ENCODE data around the gene MED13L. TPM values are rescaled to one million over a fixed set of nuclear protein-coding genes. Genes with fewer than 3 reads are reported as not detected.
A peak's percentile ranks its signal among the peaks of the same experiment; 100 is the strongest.

Gene MED13L
- total and polyA plus RNA-seq, 12 donors = 9.4 to 76.5 (median 64.2) TPM

DNA sequence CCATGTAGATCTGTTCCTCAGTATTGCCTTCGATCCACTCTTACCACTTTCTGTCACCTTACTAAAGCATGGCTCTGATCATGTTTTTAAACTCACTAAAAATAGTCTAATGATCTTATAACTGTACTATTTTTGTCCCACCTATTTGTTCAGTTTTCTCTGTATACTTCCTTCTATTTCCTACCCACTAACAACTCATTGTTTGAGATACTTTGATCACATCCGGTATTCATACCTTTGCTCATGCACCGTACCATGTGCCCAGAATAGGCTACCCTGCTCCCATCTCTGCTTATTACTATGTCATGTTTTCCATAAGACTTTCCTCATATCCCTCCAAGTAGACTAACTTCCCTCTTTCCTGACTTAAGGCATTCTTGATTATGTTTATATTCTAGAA is 128.6 kb downstream of the MED13L start:
- H3K4me1 ChIP-seq = peaks cover 0 to 84% (median 59%) of the 10 kb centered on the region in 9 donors
- TF ChIP-seq, protein P1, sequence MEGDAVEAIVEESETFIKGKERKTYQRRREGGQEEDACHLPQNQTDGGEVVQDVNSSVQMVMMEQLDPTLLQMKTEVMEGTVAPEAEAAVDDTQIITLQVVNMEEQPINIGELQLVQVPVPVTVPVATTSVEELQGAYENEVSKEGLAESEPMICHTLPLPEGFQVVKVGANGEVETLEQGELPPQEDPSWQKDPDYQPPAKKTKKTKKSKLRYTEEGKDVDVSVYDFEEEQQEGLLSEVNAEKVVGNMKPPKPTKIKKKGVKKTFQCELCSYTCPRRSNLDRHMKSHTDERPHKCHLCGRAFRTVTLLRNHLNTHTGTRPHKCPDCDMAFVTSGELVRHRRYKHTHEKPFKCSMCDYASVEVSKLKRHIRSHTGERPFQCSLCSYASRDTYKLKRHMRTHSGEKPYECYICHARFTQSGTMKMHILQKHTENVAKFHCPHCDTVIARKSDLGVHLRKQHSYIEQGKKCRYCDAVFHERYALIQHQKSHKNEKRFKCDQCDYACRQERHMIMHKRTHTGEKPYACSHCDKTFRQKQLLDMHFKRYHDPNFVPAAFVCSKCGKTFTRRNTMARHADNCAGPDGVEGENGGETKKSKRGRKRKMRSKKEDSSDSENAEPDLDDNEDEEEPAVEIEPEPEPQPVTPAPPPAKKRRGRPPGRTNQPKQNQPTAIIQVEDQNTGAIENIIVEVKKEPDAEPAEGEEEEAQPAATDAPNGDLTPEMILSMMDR (IDR thresholded peaks at IDR 0.05) = no peak
- DNase-seq = no peak
- no peaks in the 10 kb centered on the region for H3K9me3 ChIP-seq
- peak overlapping the region in 2 of 10 donors; percentile 27 to 40 for H3K27ac ChIP-seq
- WGBS, 2 donors = 43 to 48% methylated on average over 3 of the region's 3 CpGs
- no peaks in the 10 kb centered on the region for H3K27me3 ChIP-seq
- peak in 5 of 8 donors; percentile 11 to 63 (median 35) for ATAC-seq
- no peak overlapping the region for H3K4me3 ChIP-seq
- no peaks in the 10 kb centered on the region for H3K36me3 ChIP-seq
- intact Hi-C loops (cut with DNase I) = loop anchor here in 4 of 10 donors (10.0 kb wide), 3 partner anchors 86 to 546 kb away; no protein-coding TSS in a partner anchor

DNA sequence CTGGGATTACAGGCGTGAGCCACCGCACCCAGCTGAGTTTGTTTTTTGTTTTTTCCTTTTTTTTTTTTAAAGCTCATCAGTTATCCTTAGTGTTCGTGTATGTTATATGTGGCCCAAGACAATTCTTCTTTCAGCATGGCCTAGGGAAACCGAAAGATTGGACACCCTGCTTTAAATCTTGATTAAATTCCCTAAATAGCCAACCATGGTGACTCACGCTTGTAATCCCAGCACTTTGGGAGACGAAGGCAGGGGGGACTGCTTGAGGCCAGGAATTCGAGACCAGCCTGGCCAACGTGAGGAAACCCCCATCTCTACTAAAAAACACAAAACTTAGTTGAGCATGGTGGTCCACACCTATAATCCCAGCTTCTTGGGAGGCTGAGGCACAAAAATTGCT is 131.1 kb downstream of the MED13L start:
- 94 to 95% methylated on average over 8 of the region's 8 CpGs for WGBS, 2 donors
- H3K4me1 ChIP-seq = peaks cover 0 to 86% (median 63%) of the 10 kb centered on the region in 9 donors
- DNase-seq (no peak), ATAC-seq (no peak)
- no peak overlapping the region for H3K27ac ChIP-seq
- TF ChIP-seq, protein P1 (IDR thresholded peaks at IDR 0.05) = no peak
- intact Hi-C loops (cut with DNase I) = loop anchor here in 4 of 10 donors (10.0 kb wide), 3 partner anchors 88 to 548 kb away; no protein-coding TSS in a partner anchor
- no peak overlapping the region for H3K4me3 ChIP-seq
- H3K27me3 ChIP-seq = no peaks in the 10 kb centered on the region
- no peaks in the 10 kb centered on the region for H3K9me3 ChIP-seq
- H3K36me3 ChIP-seq = no peaks in the 10 kb centered on the region

DNA sequence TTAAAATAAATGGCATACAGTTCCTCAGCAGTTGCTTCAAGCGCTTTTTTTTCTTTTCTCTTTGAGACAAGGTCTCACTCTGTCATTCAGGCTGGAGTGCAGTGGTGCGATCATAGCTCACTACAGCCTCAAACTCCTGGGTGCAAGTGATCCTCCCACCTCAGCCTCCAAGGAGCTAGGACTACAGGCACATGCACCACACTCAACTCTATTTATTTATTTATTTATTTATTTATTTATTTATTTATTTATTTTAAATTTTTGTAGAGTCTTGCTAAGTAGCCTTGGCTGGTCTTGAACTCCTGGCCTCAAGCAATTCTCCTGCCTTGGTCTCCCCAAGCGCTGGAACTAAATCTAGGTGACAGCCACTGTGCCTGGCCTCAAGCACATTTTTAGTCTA is 132.0 kb downstream of the MED13L start:
- DNase-seq (no peak), ATAC-seq (no peak)
- H3K27ac ChIP-seq = no peak overlapping the region
- 99 to 100% methylated on average over 3 of the region's 3 CpGs for WGBS, 2 donors
- peaks cover 0 to 89% (median 70%) of the 10 kb centered on the region in 9 donors for H3K4me1 ChIP-seq
- TF ChIP-seq, protein P1 (IDR thresholded peaks at IDR 0.05) = no peak
- H3K9me3 ChIP-seq = no peaks in the 10 kb centered on the region
- no peak overlapping the region for H3K4me3 ChIP-seq
- H3K27me3 ChIP-seq = no peaks in the 10 kb centered on the region
- intact Hi-C loops (cut with DNase I) = loop anchor here in 4 of 10 donors (10.0 kb wide), 3 partner anchors 89 to 549 kb away; no protein-coding TSS in a partner anchor
- H3K36me3 ChIP-seq = no peaks in the 10 kb centered on the region

- Histone ChIP-seq H3K9me3 (no peaks in the 10 kb centered on the region), H3K27ac (peak overlapping the region in 6 of 10 donors; percentile 11 to 59 (median 46)), H3K36me3 (no peaks in the 10 kb centered on the region), H3K27me3 (no peaks in the 10 kb centered on the region), H3K4me3 (no peak overlapping the region), H3K4me1 (peaks cover 0 to 89% (median 69%) of the 10 kb centered on the region in 9 donors)
- ATAC-seq (no peak), DNase-seq (no peak)
- WGBS, 2 donors = 50 to 54% methylated on average over 1 of the region's 1 CpG
- intact Hi-C loops (cut with DNase I) = loop anchor here in 6 of 10 donors (5.0 to 10.0 kb wide), 7 partner anchors 78 to 550 kb away; no protein-coding TSS in a partner anchor
- TF ChIP-seq, protein P1 (IDR thresholded peaks at IDR 0.05) = no peak
Observed at GRCh38 chr12:116144384-116144783, 133.1 kb downstream of the MED13L start.

All from heart right ventricle (tissue), 16 donors.